Liver (tissue), 9 donors: ENCODE results near the gene MGA. TPM values are rescaled to one million over a fixed set of nuclear protein-coding genes. Genes with fewer than 3 reads are reported as not detected.

ENCODE experiments used
- DNase-seq: peaks from one replicate; pipeline ENCODE4 v3.0.0-alpha.2; 2017; ENCODE audit warnings: low spot score
- H3K27ac ChIP-seq, 2 donors: one replicate each; pipeline ENCODE4 v1.7.0; 2013; ENCODE audit warnings: inconsistent platforms in 2 of 2, low read length in 2 of 2, control low read depth in 1 of 2, low read depth in 1 of 2, mild to moderate bottlenecking in 1 of 2
- H3K27me3 ChIP-seq, 4 donors: one replicate each; pipeline versions ENCODE4 v1.6.1 to v1.7.0; 2013; ENCODE audit warnings: low read length in 3 of 4, inconsistent platforms in 1 of 4, mild to moderate bottlenecking in 1 of 4, moderate library complexity in 1 of 4; ENCODE audit not compliant: control insufficient read depth in 4 of 4, insufficient read depth in 4 of 4
- H3K36me3 ChIP-seq, 4 donors: one replicate each; pipeline versions ENCODE4 v1.6.1 to v1.7.0; 2013; ENCODE audit warnings: low read length in 3 of 4, mild to moderate bottlenecking in 3 of 4, low read depth in 1 of 4, moderate library complexity in 1 of 4; ENCODE audit not compliant: control insufficient read depth in 4 of 4, insufficient read depth in 3 of 4
- H3K4me1 ChIP-seq, 4 donors: one replicate each; pipeline versions ENCODE4 v1.6.1 to v1.7.0; 2013; ENCODE audit warnings: low read length in 3 of 4, mild to moderate bottlenecking in 3 of 4, moderate library complexity in 1 of 4; ENCODE audit not compliant: control insufficient read depth in 4 of 4, insufficient read depth in 4 of 4
- H3K4me3 ChIP-seq, 3 donors: one replicate each; pipeline versions ENCODE4 v1.6.1 to v1.7.0; 2013; ENCODE audit warnings: low read length in 3 of 3, control low read depth in 1 of 3, low read depth in 1 of 3, mild to moderate bottlenecking in 1 of 3
- H3K9ac ChIP-seq, 2 donors: one replicate each; pipeline ENCODE4 v1.7.0; 2013; ENCODE audit warnings: low read length in 2 of 2, mild to moderate bottlenecking in 2 of 2, moderate library complexity in 2 of 2, control low read depth in 1 of 2, low read depth in 1 of 2
- H3K9me3 ChIP-seq, 4 donors: one replicate each; pipeline versions ENCODE4 v1.6.1 to v1.7.0; 2013; ENCODE audit warnings: low read length in 3 of 4; ENCODE audit not compliant: control insufficient read depth in 4 of 4
- EGR1 ChIP-seq, 2 donors: IDR thresholded peaks; 2 replicates each; pipeline ENCODE4 v1.6.1; 2016 to 2018; ENCODE audit warnings: antibody characterized with exemption in 2 of 2, low read depth in 2 of 2
- FOXA2 ChIP-seq: IDR thresholded peaks from 2 replicates; pipeline ENCODE4 v1.6.1; 2016; ENCODE audit warnings: antibody characterized with exemption
- GABPA ChIP-seq, 2 donors: IDR thresholded peaks in 1 of 2; conservative IDR thresholded peaks in 1 of 2; 2 replicates each; pipeline ENCODE4 v1.6.1; 2016; ENCODE audit warnings: antibody characterized with exemption in 2 of 2, mild to moderate bottlenecking in 1 of 2, moderate library complexity in 1 of 2
- HNF4A ChIP-seq, 2 donors: conservative IDR thresholded peaks; 2 replicates each; pipeline ENCODE4 v1.6.1; 2016; ENCODE audit warnings: antibody characterized with exemption in 2 of 2, mild to moderate bottlenecking in 2 of 2
- HNF4G ChIP-seq: IDR thresholded peaks from 2 replicates; pipeline ENCODE4 v1.6.1; 2016; ENCODE audit warnings: antibody characterized with exemption
- JUND ChIP-seq, 2 donors: IDR thresholded peaks; 2 replicates each; pipeline ENCODE4 v1.6.1; 2016; ENCODE audit warnings: antibody characterized with exemption in 2 of 2
- NR2F2 ChIP-seq: IDR thresholded peaks from 2 replicates; pipeline ENCODE4 v1.6.1; 2016; ENCODE audit warnings: antibody characterized with exemption
- SP1 ChIP-seq: IDR thresholded peaks from 2 replicates; pipeline ENCODE4 v1.6.1; 2018; ENCODE audit warnings: antibody characterized with exemption, mild to moderate bottlenecking
- YY1 ChIP-seq: IDR thresholded peaks from 2 replicates; pipeline ENCODE4 v1.6.1; 2016; ENCODE audit warnings: antibody characterized with exemption, mild to moderate bottlenecking
- ZBTB33 ChIP-seq: IDR thresholded peaks from 2 replicates; pipeline ENCODE4 v1.6.1; 2016; ENCODE audit warnings: antibody characterized with exemption
- WGBS: extraction: QIAGEN DNeasy Blood & Tissue Kit; methylation state at CpG from one replicate; pipeline ENCODE4 v1.1.7; 2013; 5-methylcytosine and 5-hydroxymethylcytosine counted together
- polyA plus RNA-seq, 2 donors: library from polyadenylated mRNA; stranded (reverse) in 1 of 2; unstranded in 1 of 2; fragments of 200-250 nt in 1 of 2; fragments of >200 nt in 1 of 2; fragmentation: Nextera tagmentation in 1 of 2; extraction: Ambion mirVana in 1 of 2; gene quantifications; one replicate each; pipeline versions ENCODE4 v1.2.1 to v1.2.3, GENCODE V29; 2013 to 2015
- total RNA-seq, 2 donors: library from RNA; depleted of rRNA; stranded (reverse); fragments of >200 nt; gene quantifications; one replicate each; pipeline ENCODE4 v1.2.3, GENCODE V29; 2014
- TF ChIP-seq, protein P1 (sequence below): fragments of 150-350 bp; IDR thresholded peaks from 2 replicates; pipeline ENCODE4 v1.5.1; 2017; ENCODE audit warnings: improper control_type of control experiment, low read depth, low read length; ENCODE audit not compliant: missing input control
- TF ChIP-seq, protein P2 (sequence below): IDR thresholded peaks from 2 replicates; pipeline ENCODE4 v1.6.1; 2016; ENCODE audit warnings: antibody characterized with exemption
- TF ChIP-seq, protein P3 (sequence below): IDR thresholded peaks from 2 replicates; pipeline ENCODE4 v1.6.1; 2016; ENCODE audit warnings: antibody characterized with exemption
- donor health status: healthy.
- donor health status: healthy.
- donor health status: healthy.
- donor health status: healthy.
- donor health status: healthy.

Gene MGA
- total and polyA plus RNA-seq, 4 donors: 2.1 to 33.5 (median 13.2) TPM

- DNase-seq: no peak
- peaks cover 0 to 29% (median 19%) of the 10 kb centered on the region in 4 donors for H3K4me1 ChIP-seq
- peak overlapping the region; percentile 4 to 90 for H3K9ac ChIP-seq
- no peaks in the 10 kb centered on the region for H3K9me3 ChIP-seq
- peak overlapping the region; percentile 64 to 93 (median 86) for H3K4me3 ChIP-seq
- peak overlapping the region; percentile 78 to 81 for H3K27ac ChIP-seq
- H3K36me3 ChIP-seq: no peaks in the 10 kb centered on the region
- no peaks in the 10 kb centered on the region for H3K27me3 ChIP-seq
- WGBS: 21% methylated on average over 19 of the region's 19 CpGs
- no peak for TF ChIP-seq HNF4A (conservative IDR thresholded peaks at IDR 0.05)
- no peak for TF ChIP-seq GABPA (IDR thresholded peaks at IDR 0.05 in 1 of 2, conservative IDR thresholded peaks at IDR 0.05 in 1 of 2)
- TF ChIP-seq HNF4G: no peak
- TF ChIP-seq EGR1 (IDR thresholded peaks at IDR 0.05; ENCODE audit: low read depth in 2 of 2): no peak
- TF ChIP-seq, protein P1, sequence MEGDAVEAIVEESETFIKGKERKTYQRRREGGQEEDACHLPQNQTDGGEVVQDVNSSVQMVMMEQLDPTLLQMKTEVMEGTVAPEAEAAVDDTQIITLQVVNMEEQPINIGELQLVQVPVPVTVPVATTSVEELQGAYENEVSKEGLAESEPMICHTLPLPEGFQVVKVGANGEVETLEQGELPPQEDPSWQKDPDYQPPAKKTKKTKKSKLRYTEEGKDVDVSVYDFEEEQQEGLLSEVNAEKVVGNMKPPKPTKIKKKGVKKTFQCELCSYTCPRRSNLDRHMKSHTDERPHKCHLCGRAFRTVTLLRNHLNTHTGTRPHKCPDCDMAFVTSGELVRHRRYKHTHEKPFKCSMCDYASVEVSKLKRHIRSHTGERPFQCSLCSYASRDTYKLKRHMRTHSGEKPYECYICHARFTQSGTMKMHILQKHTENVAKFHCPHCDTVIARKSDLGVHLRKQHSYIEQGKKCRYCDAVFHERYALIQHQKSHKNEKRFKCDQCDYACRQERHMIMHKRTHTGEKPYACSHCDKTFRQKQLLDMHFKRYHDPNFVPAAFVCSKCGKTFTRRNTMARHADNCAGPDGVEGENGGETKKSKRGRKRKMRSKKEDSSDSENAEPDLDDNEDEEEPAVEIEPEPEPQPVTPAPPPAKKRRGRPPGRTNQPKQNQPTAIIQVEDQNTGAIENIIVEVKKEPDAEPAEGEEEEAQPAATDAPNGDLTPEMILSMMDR: no peak
- TF ChIP-seq FOXA2: no peak
- no peak for TF ChIP-seq NR2F2
- TF ChIP-seq, protein P2, sequence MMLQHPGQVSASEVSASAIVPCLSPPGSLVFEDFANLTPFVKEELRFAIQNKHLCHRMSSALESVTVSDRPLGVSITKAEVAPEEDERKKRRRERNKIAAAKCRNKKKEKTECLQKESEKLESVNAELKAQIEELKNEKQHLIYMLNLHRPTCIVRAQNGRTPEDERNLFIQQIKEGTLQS: no peak
- TF ChIP-seq SP1: no peak
- TF ChIP-seq, protein P3, sequence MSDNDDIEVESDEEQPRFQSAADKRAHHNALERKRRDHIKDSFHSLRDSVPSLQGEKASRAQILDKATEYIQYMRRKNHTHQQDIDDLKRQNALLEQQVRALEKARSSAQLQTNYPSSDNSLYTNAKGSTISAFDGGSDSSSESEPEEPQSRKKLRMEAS: no peak
Measured at GRCh38 chr15:41774882-41775417, 114.7 kb downstream of the MGA start.

GRCh38 chr15:41775651-41776050 lies 115.4 kb downstream of the MGA start:
- no peaks in the 10 kb centered on the region for H3K27me3 ChIP-seq
- 79% methylated on average over 2 of the region's 2 CpGs for WGBS
- H3K9me3 ChIP-seq: no peaks in the 10 kb centered on the region
- DNase-seq: no peak
- peaks cover 0 to 29% (median 19%) of the 10 kb centered on the region in 4 donors for H3K4me1 ChIP-seq
- TF ChIP-seq HNF4G (no peak), JUND (IDR thresholded peaks at IDR 0.05) (no peak), ZBTB33 (no peak), HNF4A (conservative IDR thresholded peaks at IDR 0.05) (no peak), FOXA2 (no peak)
- H3K9ac ChIP-seq: no peak overlapping the region
- no peaks in the 10 kb centered on the region for H3K36me3 ChIP-seq
- H3K4me3 ChIP-seq: peak overlapping the region in 1 of 3 donors; percentile 64
- H3K27ac ChIP-seq: no peak overlapping the region

DNA sequence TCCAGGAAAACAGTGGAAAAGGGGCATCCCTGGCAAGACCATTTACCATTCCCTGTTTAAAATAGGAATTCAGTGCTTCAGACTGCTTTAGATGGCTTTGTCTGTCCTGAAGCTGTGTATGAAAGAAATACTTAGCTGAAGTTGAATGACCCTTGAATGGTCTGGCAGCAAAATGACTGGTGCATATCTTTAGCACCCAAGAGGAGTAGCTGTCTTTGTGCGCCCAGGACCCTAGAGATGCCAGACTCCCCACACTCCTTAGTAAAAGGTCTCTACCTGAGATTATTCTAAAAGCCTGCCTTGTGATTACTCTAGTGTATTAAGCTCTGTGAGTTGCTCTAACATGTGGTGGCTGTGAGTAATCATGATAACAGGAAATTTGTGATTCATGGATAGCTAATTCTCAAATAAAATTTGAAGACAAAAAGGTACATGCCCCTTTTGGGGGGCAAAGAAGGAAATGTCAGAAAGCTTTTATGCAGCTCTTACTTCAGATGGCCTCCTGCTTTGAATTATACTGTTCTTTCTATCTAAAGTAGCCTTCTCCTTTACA lies 117.3 kb downstream of the MGA start:
- TF ChIP-seq YY1: no peak
- TF ChIP-seq, protein P1: no peak
- no peak for TF ChIP-seq ZBTB33
- no peak for TF ChIP-seq JUND (IDR thresholded peaks at IDR 0.05)
- no peak for TF ChIP-seq FOXA2
- Histone ChIP-seq H3K9me3 (no peaks in the 10 kb centered on the region), H3K4me1 (peaks cover 0 to 29% (median 19%) of the 10 kb centered on the region in 4 donors), H3K9ac (no peak overlapping the region), H3K4me3 (no peak overlapping the region), H3K27ac (no peak overlapping the region), H3K27me3 (no peaks in the 10 kb centered on the region), H3K36me3 (no peaks in the 10 kb centered on the region)
- no peak for DNase-seq
- 92% methylated on average over 1 of the region's 1 CpG for WGBS
